Measurements from ENCODE around the gene ZNF385B. TPM values are rescaled to one million over a fixed set of nuclear protein-coding genes. Genes with fewer than 3 reads are reported as not detected.

ZNF385B gene
- polyA plus RNA-seq, 12 donors: 11.0 to 32.8 (median 19.8) TPM; not detected in 1

GRCh38 chr2:179592167-179592936, 269.1 kb downstream of the ZNF385B start:
- DNase-seq: no peak

DNA sequence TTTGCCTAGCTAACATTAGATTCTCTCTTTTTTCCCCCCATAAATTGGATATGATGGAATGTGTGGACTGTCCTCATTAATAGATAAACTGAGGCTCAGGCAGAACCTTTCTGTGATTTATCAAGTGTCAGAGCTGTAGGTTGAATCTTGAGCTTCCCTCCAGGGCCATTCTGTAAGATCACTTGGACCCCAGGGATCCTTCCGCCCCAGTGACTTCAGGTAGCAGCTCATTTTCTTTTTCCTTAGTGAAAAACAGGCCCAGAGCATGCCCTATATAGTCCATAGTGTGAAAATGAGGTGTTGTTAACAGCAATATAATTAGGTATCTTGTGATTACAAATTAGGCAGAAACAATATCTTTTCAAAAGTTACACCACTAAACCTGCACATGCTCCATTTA, 269.7 kb downstream of the ZNF385B start:
- no peak for DNase-seq

DNA sequence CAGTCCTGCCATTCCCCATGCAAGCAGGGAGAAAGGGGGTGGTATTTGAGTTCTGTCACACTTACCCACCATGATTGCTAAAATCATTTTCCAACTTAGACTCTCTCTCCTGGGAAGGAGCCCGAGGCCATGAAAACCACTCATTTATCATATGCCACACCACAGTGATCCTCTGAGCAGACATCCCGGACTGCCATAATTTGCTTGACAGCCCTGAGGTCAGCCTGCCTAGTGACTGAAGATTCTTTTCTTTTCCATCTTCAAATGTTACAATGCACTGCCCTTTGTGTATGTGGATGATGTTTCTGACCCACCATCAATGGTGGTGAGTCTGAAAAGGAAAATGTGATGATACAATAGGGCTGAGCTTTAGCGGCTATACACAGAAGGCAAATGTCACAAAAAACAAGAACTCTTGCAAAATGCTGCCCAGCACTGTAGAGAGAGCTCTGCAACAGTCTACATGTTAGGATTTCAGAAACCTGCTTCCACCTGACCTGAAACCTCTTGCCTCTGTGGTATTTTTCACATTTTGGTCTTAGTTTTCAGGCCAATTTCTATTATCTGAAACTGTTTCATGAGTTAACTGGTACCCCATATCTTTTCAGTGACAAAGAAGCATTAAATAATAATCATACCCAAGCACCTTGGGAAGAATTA, 272.8 kb downstream of the ZNF385B start:
- no peak for DNase-seq

DNA sequence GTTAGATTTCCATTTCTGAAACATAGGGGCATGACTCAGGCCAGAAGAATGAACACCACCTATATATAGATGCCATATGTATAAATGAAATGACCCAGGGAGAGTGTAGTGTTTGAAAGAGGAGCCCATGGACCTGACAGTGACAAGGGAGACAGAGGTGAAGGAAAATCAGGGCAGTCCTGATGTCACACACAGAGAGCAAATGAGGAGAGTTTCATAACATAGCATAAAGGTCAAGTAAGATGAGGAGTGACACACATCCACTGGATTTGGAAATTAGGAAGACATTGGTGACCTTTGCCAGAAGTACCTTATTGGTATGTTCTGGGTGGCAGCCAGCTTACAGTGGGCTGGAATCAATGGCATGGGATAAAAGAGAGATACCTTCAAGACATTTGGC, 276.7 kb downstream of the ZNF385B start:
- no peak for DNase-seq

DNA sequence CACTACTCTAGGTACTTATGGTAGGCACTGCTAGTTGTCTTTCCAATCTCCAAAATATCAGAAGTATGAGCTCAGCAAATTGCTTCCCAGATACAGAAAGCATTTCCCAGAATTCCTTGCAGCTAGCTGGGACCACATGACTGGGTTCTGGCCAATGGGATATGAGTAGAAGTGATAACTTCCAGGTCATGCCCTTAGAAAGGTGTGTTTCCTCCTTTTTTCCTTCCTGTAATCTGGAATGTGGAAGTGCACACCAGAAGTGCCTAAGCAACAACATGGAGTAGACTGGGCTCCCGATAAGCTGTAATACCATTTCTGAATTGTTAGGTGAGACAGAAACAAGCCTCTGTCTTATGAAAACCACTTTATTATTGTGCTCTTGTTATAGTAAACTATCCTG, 279.8 kb downstream of the ZNF385B start:
- DNase-seq: no peak

DNA sequence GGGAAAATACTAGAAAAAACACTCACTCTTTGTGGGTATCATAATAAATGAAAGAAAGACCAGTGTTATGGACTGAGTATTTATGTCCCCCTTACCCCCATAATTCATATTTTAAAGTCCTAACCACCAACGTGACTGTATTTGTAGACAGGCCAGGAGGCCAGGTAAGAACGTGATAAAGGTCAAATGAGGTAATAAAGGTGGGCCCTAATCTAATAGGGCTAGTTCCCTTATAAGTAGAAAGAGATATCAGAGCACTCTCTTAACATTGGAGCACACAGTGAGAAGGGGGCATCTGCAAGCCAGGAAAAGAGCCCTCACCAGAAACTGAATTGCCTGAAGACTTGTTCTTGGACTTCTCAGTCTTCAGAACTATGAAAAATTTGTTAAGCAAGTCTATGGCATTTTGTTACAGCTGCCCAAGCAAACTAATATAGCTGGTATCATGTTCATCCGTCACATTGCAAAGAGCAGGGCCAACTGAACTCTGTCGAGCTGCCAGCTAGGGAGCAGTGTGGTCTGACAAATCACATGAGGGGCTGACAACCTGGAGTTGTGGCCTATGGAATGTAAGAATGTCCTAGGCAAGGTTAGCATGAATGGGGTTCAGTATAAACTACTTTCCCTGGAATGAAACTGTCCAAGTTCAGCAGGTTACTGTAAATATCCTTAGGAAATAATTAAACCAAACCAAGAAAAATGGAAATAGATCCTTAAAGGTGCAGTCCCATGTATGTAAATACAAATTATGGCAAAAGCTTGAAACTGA, 280.9 kb downstream of the ZNF385B start:
- DNase-seq: no peak

- DNase-seq: no peak
These were observed 281.6 kb downstream of the ZNF385B start for GRCh38 chr2:179579800-179580199.

DNA sequence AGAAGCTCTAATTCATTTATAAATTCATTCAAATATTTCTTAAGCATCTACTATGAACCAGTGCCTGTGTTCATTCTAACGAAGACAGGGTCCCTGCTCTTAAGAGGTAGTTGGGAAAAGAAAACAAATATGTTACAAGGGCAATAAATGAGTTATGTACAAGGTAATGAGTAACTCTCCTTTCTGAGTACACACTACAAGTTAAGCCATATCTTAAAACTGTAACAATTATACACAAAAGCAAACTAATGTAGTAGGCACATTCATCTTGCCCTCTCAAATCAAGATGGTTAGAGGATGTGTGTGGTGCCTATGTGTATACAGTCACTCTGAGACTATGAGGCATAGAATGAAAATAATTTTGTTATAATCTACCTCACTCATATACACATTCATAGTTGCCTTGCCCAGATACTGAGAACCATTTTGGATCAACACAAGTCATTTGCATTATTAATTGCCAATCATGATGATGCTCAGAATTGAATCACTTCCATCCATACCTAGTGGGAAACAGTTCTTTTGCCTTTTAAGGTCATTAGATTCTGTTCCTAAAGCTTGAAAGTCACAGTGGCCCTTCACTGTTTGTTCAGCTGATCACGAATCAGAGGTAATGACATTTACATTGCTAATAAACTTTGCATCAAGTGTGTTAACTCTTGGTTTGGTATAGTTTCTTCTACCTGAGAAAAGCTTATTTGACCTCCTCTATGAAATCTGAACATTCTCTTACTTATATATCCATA, 283.1 kb downstream of the ZNF385B start:
- DNase-seq: no peak

- no peak for DNase-seq
These were observed 287.3 kb downstream of the ZNF385B start for GRCh38 chr2:179574061-179574519.

DNA sequence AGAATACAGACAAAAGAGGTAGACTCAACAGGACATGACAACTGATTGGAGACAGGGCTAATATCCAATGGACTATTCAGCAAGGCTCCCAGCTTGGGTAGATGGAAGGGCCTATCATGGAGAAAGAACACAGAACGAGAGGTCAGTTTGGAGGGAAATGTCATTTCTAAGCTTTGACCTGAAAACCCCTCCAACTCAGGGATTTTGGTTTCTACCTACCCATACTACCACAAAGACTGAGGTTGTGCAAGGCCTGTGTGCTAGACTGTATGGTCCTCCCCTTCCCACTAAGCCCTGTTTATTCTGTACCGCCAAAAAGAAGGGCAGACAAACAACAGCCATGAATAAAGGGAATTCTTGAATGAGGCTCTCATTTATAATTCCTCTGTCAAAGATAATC, 288.9 kb downstream of the ZNF385B start:
- no peak for DNase-seq

DNA sequence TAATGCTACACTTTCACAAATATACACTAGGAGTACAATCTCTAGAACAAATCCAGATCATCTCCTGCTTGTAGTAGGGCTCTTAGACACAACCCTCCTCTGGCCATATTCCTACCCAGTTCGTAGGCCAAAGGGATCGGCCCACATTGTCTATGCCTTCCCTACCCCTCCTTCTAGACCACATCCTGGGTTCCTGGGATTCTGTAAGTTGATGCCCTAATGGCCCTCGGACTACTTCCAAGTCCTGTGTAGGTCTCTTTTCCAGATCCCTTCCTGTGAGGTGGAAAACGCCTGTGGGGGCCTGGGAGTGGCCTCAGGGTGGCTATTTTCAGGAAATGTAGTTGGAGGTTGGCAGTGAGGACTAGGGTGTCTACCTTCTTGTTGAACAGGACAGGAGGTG, 289.7 kb downstream of the ZNF385B start:
- DNase-seq: no peak

GRCh38 chr2:179571252-179571651, 290.2 kb downstream of the ZNF385B start:
- no peak for DNase-seq

DNA sequence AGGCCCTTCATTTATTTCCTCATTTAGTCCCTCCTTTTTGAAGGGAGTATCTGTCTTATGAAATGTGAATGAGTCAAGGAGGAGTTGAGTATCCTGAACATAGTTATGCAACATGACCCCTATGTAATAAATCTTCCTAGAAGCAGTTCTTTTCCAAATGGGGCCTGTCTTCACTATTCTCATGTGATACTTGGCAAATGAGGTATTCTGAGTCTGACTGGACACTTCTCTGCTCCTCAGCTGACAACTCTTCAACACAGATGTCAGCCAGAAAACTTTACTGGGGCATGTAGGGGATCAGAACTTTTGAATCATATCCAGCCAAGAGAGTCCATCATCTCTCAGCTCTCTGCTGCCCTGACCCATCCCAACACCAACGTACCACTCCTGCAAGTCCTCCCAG, 291.6 kb downstream of the ZNF385B start:
- DNase-seq: no peak

DNA sequence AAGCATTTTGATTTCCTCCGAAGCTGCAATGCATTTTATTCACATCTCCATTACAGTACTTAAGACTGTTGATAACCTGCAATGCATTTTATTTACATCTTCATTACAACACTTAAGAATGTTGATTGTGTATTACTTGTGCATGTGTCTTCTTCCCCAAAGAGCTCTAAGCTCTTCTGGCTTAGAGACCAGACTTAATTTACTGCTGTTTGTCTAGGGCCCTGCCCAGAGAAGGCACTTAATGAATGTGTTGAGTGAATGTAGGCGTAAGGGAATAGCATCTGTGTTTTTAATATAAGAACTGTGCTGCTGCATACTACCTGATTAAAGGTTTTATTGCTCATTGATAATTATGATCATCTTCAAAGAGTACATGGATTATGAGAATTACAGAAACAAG, 295.6 kb downstream of the ZNF385B start:
- no peak for DNase-seq

GRCh38 chr2:179562330-179562885, 299.0 kb downstream of the ZNF385B start:
- no peak for DNase-seq

DNA sequence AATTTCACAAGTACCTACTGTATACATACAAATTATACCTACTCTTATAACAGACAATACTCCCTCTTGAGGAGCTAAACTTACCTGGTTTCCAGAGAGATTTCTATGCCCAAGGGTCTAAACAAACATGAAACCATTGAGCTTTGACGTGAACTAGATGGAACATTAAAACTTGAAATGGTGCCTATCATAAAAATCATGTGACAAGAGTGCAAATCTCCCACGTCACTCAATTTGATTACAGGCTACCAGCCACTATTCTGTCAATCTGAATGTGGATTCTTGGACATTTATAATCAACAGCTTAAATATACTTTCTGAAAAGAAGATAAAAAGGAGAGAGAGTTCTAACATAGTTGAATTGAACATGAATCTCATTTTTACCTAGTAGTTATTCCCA, 299.7 kb downstream of the ZNF385B start:
- no peak for DNase-seq

DNA sequence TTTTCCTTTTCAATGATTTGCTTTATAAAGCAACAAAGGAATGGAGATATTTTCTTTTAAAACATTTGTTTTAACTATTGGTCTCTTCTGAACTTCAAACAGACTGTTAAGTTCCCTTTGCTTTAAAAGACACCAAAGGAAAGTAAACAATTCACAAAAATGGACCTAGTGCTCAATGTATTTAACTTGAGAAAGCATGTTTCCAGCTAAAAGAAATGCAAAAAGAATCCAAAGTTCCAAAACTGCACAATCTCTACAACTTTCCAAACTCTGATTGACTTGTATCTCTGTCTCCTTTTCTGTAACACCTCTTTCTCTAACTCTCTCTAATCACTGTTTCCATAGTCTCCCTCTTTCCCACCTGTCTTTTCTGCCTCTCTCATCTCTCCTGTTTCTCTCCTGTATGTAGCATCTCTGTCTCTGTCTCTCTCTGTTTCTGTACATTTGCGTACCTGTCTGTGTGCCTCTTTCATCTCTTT, 301.1 kb downstream of the ZNF385B start:
- no peak for DNase-seq

- DNase-seq: no peak
These were observed 302.2 kb downstream of the ZNF385B start for GRCh38 chr2:179559108-179559806.

DNA sequence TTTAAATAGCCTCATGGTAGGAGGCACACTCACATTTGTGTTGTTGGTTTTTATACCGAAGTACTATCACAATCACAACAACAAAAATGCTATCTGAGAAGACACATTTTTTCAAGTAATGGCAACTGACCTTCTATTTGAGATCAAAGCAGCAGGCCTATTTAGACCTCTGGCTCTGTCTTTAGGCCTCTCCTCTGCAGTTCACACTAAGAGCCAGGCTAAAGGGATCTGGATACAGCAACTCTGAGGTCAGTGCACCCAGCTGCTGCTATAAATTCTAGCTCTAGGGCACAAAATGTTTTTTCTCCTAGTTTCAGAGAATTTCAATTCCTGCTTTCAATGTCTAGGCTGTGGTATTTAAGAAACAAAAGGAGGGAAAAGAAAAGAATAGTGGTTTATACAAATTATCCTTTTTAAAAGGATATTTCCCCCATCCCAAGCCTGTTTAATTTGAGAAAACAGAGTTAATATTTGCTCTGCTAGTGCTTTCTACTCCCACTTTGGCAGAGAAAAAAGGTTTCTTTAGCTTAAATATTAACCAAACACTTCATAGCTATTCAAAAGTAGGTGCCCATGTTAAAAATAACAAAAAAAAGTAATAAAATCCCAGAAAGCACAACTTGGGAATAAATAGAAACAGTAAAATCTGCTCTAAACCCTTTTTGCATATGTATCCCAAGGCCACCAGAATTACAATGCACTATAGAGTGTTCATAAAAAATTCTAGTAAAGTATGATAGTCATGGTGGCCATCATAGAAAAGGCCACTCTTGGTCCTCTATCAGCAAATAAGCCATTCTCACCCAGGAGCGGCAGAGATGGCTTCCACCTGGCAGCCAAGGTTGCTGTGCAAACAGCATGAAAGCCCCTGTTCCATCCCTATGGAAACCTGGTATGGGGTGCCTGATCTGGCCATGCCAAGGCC, 303.1 kb downstream of the ZNF385B start:
- no peak for DNase-seq

GRCh38 chr2:179556425-179556824, 305.0 kb downstream of the ZNF385B start:
- DNase-seq: no peak
